GM12873 (cell line): ENCODE measurements around the gene PRAMEF12.
"Not testable (repeated sequence)": the region's sequence is repeated elsewhere in the genome, so short reads cannot be mapped to it uniquely, and the experiment has no call there.

ENCODE experiments used
- TF ChIP-seq, protein P1 (sequence below): IDR thresholded peaks from 2 replicates; pipeline ENCODE4 v1.5.1; 2012; ENCODE audit warnings: low read depth, mild to moderate bottlenecking, moderate library complexity, low read length, control low read depth; ENCODE audit not compliant: insufficient read depth; ENCODE audit errors: missing control alignments

PRAMEF12 gene

DNA sequence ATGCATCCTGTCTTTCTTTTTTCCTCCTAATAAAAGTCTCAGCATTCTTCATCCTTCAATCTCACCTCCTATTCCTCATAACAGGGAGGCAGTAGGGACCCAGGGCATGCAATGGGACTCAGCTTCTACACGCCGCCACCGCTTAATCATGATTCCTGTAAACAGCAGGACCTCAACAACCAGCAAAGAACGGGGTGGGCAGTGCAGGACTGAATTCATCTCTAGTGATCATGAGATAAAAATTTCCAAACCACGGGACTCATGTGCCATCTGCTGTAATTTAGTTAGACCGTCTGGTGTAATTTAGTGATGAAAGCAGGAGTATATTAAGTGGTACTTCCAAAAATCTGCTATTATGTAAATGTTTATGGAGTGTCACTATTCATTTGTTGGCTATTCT is 5.4 kb downstream of the PRAMEF12 start:
- TF ChIP-seq, protein P1, sequence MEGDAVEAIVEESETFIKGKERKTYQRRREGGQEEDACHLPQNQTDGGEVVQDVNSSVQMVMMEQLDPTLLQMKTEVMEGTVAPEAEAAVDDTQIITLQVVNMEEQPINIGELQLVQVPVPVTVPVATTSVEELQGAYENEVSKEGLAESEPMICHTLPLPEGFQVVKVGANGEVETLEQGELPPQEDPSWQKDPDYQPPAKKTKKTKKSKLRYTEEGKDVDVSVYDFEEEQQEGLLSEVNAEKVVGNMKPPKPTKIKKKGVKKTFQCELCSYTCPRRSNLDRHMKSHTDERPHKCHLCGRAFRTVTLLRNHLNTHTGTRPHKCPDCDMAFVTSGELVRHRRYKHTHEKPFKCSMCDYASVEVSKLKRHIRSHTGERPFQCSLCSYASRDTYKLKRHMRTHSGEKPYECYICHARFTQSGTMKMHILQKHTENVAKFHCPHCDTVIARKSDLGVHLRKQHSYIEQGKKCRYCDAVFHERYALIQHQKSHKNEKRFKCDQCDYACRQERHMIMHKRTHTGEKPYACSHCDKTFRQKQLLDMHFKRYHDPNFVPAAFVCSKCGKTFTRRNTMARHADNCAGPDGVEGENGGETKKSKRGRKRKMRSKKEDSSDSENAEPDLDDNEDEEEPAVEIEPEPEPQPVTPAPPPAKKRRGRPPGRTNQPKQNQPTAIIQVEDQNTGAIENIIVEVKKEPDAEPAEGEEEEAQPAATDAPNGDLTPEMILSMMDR = no peak

DNA sequence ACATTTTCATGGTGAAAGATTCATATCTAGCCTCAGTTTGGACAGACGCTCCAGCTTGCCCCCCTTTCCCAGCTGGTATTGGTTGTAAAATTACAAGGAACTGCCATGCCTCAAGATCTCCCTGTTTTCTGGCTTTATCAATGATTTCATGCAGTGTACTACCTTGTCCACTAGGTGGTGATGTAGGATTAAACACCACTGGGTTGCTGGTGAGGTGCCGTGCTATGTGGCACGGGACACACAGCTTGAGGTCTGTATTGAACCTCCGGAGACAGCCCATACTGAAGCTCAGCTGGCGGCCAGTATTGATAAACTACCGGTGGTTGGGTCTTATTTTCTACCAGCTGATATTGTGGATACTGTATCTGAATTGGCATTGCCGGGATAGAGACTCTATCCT is 10.2 kb downstream of the PRAMEF12 start:
- TF ChIP-seq, protein P1 = peak; percentile 14

DNA sequence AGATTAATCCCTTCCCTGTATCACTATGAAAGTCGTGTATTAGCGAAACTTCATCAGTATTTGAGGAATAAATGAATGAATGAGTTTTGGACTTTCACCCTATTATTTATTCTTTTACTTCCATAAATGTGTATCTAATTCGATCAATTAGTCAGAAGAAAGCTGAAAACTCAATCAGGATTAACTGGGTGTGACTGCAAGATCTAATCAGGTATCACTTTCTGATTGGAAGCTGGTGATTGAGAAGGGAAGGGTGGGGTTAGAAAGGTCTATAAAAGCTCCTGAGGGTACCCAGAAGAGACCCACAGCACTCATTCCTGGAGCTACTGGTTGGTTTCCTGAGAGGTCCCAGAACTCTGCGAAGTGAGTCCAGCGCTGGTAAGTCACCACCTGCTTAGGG is 17.6 kb downstream of the PRAMEF12 start, which contains the start of gene PRAMEF1:
Gene PRAMEF1 (plus strand): TSS at position 301 of the 400 bp plus-strand sequence. CDS start 1,831 bp downstream, outside the sequence.
- TF ChIP-seq, protein P1 = not testable (repeated sequence)

DNA sequence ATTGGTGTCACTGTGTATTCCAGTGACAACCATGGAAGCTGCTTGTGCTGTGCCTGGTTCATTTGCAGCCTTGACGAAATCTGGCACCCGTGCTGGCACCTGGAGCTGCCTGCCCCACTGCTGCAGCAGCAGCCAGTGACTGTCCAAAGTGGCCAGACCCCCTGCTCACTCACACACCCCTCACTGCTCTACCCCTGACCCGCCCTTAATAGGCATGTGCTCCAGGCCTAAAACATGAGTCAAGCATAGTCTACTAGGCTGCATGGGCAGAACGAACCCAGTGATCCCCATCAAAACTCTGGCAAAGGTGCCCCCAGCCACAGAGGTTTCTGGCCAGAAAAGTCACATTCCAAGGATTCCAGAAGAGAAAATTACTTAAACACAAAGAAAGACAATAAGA is 25.4 kb downstream of the PRAMEF12 start:
- TF ChIP-seq, protein P1 = no peak

DNA sequence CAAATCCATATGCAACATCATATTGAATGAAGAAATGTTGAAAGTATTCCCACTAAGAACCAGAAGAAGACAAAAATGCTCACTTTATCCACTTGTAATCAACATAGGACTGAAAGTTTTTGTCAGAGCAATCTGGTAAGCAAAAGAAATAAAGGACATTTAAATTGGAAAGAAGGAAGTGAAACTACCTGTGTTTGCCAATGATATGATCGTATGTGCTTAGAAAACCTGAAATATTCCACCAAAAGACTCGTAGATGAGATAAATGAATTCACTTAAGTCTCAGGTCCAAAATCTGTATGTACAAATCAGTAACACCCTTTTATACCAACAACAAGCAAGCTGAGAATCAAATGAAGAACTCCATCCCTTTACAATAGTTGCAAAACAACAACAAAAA is 26.2 kb downstream of the PRAMEF12 start:
- TF ChIP-seq, protein P1 = no peak

DNA sequence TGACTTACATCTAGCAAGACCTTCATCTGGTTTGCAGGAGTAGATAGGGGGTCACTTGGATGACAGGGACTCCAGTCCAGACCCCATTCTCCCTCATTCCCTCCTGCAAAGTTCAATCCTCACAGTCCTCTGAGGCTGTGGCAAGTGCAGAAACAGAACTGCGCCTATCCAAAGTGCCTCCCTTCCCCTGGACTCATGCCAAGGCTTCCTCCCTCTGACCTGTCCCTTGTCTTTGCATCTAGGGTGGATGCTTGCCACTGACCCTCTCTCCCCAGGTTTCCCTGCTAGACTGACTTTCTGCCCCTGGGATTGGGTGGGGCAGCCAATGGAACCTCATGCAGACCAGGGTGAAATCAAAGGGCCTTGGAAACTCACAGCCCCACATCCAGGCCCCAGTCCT is 36.4 kb downstream of the PRAMEF12 start:
- TF ChIP-seq, protein P1 = no peak

DNA sequence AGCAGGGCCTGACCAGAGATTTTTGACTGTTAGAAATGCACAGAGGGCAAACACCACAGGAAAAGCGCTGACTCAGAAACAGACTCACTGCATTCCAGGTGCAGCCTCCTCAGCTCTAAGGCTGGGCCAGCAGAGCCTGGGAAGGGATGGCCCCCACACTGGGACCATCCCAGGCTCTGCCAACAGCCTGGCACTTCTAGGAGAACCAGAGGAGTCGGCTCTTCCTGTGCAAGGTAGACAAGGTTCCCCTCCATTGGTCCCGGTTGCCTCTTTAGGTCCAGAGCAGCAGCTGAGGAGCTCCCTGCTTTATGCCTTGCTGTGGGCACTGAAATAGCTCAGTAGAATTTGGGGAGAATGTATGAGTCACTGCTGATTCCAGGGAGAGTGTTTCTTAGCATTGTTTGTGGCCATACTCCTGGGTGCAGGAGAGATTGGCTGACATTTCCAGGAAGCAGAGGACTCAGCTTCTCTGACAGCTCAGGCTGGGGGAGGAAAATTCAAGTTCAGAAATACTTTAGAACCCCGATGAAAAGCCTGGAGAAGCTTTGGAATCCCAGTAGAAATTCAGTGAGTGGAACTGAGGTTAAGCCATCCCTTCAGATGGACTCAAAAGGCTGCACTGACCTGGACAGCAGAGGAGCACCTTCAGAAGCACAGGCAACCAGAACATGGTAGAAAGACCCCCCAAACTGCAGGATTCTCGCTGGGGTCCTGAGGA is 37.3 kb downstream of the PRAMEF12 start:
- TF ChIP-seq, protein P1 = no peak
